GM12801 (cell line): ENCODE data around the gene TPSB2.

Source experiments
- TF ChIP-seq, protein P1 (sequence below): IDR thresholded peaks from one replicate; pipeline ENCODE4 v1.5.1; 2011; ENCODE audit warnings: control low read depth; ENCODE audit not compliant: insufficient read length; ENCODE audit errors: extremely low read depth

TPSB2 gene

DNA sequence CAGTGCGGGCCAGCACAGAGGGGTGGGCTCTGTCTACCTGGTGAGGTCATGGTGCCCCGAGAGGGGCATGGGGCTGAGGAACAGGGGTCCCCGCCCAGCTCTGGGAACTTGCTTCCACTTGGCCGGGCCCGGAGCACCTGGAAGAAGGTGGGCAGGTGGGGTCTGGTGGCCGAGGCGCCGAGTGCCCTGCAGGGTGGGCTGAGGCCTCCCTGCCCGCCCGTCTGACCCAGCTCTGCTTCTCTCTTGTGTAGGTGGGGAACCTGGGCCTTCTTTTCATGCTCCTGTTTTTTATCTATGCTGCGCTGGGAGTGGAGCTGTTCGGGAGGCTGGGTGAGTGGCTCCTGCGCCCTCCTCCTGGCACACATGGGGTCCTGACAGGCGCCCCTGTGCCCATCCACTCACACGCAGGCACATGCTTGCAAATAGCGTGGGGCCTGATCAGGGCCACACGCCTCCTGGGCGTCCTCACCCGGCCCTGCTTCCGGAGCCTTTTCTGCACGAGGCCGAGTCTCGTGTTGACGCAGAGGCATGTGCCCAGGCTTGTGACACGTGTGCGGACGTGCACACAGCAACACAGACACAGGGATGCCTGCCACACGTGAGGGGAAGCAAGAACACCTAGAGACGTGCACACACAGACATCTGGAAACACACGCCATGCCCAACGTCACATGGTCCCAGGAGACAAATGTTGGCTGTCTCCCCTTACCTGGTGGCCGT lies 13.1 kb downstream of the TPSB2 start:
- TF ChIP-seq, protein P1, sequence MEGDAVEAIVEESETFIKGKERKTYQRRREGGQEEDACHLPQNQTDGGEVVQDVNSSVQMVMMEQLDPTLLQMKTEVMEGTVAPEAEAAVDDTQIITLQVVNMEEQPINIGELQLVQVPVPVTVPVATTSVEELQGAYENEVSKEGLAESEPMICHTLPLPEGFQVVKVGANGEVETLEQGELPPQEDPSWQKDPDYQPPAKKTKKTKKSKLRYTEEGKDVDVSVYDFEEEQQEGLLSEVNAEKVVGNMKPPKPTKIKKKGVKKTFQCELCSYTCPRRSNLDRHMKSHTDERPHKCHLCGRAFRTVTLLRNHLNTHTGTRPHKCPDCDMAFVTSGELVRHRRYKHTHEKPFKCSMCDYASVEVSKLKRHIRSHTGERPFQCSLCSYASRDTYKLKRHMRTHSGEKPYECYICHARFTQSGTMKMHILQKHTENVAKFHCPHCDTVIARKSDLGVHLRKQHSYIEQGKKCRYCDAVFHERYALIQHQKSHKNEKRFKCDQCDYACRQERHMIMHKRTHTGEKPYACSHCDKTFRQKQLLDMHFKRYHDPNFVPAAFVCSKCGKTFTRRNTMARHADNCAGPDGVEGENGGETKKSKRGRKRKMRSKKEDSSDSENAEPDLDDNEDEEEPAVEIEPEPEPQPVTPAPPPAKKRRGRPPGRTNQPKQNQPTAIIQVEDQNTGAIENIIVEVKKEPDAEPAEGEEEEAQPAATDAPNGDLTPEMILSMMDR, result no peak

DNA sequence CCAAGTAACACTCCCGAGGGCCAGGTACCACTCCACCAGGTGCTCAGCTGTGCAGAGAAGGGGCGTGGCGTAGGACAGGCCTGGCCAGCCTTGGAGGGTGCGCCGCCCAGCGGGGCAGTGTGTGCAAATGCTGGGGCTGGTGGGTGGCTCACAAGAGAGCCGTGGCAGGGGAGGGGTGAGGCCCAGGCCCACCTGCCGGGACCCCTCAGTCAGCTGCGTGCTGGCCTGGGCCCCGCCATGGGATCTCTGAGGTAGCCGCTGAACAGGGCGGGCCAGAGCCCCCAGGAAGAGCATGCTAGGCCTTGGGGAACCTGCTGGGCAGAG lies 13.7 kb downstream of the TPSB2 start:
- TF ChIP-seq, protein P1, result no peak

DNA sequence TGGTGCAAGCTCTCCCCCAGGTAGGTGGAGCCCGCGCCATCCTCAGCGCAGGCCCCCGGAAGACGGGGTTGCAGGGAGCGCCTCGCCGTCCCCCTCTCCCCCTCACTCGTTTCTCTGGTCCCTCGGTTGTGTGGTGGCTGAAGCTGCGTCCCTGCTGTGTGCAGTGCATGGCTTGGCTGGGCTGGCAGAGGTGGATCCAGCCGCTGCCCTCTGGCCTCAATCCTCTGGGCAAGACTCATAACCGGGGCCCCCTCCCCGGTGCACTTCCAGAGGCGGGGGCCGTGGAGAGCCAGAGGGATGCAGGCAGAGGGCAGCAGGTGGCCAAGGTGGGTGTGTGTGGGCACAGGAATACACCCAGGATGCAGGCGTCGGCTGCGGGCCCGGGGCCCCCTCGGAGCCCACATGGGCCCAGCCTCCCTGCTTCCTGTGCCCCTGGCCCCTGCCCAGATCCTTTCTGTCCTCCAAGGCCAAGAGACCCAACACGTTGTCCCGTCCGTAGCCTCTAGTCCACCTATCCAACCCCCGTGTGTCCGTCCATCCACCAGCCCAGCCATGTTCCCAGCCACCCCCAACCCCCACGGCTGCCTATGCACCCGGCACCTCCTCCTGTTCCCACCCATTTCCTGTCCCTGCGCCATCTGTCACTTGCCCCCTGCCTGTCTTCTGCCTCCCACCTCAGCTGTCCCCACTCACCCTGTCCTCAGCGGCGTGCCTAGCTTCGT lies 14.2 kb downstream of the TPSB2 start:
- TF ChIP-seq, protein P1, result no peak

DNA sequence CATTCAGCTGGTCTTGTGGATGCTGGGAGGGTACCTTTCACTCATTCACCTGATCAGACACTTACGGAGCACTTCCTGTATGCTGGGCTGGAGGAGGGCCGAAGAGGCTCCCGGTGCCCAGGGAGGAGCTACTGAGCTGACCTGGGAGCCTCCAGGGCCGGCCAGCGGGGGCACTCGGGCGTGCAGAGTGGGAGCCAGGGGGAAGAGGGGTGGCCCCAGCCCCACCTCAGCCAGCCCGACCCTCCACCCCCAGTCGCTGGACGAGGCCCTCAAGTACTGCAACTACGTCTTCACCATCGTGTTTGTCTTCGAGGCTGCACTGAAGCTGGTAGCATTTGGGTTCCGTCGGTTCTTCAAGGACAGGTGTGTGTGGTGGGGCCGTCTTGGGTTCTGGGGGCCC lies 15.3 kb downstream of the TPSB2 start:
- TF ChIP-seq, protein P1, result no peak

DNA sequence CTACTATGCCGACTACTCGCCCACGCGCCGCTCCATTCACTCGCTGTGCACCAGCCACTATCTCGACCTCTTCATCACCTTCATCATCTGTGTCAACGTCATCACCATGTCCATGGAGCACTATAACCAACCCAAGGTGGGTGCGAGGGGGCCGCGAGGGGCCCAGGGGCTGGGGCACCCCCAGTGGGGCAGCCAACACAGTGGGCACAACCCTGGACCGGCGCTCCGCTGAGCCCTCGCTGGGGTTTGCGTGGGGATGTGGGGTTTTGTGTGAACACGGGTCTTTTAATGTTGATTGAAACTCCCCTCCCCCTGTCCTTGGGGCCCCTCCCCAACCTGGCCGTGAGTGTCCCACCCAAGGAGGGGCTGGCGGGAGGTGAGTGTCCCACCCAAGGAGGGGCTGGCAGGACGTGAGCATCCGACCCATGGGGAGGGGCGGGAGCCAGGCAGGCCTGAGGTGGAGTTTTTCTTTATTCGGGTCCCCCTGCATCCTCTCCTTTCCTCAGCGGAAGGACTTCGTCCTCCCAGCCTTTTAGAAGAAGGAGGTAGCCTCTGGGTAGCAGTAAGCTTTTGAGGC lies 16.1 kb downstream of the TPSB2 start:
- TF ChIP-seq, protein P1, result no peak

DNA sequence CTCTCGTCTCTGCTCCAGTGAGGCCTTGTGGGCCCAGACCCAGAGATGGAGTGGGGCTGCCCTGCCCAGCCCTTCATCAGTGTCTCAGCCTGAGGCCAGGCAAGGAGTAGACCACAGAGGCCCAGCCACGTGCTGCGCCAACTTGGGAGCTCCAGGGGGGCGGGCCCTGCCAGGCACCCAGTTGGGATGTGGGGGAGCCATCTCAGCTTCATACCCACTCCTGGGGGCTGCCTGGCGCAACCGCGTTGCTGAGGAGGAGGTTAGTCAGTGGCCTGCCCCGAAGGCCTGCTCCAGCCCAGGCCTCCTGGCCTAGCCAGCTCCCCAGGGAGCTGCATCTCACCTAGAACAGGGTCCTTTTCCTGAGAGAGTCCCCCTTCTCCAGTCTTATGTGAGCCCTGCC lies 16.8 kb downstream of the TPSB2 start:
- TF ChIP-seq, protein P1, result no peak

DNA sequence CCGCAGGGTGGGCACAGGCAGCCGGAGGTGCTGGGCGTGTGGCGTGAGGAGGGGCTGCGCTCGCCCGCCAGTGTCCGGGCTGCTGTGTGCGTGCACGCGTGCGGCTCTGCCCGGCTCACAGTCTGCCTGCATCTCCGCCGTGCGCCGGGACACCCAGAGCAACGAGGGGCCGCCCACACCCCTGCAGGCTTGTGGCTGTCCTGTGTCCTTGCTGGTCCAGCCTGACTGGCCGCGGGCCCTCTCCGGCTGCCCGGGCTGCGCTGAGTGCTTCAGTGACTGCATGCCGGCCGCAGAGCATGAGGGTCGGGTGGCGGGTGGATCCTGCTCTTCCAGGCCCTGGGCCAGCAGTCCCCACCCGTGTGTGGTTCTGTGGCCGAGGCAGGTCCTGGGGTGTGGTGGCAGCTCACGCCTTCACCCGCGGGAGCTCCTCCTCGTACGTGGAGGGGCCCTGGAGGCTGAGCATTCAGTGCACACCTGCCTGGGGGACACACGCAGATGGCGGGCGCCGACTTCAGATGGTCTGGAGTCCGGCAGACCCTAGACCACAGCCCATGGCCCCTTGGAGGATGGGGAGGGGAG lies 17.3 kb downstream of the TPSB2 start:
- TF ChIP-seq, protein P1, result no peak
